K562 (cell line): ENCODE results near the gene SHB. TPM values are rescaled to one million over a fixed set of nuclear protein-coding genes. Genes with fewer than 3 reads are reported as not detected.

Source experiments
- ATAC-seq: fragments of 200-7000 bp; cut with Tn5 transposase; 3 replicates; pipeline ENCODE4 v1.9.1; 2020; ENCODE audit warnings: moderate library complexity
- BruUV-seq: library from RNA; stranded (reverse); fragments of 400-500 nt; replicated peaks from 2 replicates; lab custom pipeline; 2021; lab: Mats Ljungman, UMichigan
- CTCF ChIA-PET: fragments of 300-600 bp; formaldehyde crosslinking; extraction: SDS; loops from one replicate; lab custom pipeline; 2021; ENCODE audit warnings: low intra/inter-chr PET ratio; lab: Yijun Ruan, JAX
- POLR2A ChIA-PET: fragments of 300-600, 350-650 bp; sonication (Branson Sonifier 250); formaldehyde crosslinking; extraction: SDS; loops from one replicate; lab custom pipeline; 2021; ENCODE audit warnings: antibody characterized with exemption, inconsistent platforms; lab: Yijun Ruan, JAX
- DNase-seq, 4 experiments: peaks; one replicate each; pipeline versions ENCODE4 v3.0.0 to v3.0.0-alpha.2; 2011 to 2018; ENCODE audit warnings: low spot score in 3 of 4, mixed read lengths in 3 of 4; ENCODE audit errors: extremely low read depth in 1 of 4
- FAIRE-seq: peaks from 2 replicates; lab custom pipeline; 2011; peaks lifted over from hg19 to GRCh38; lab: Jason Lieb, UNC
- H2AFZ ChIP-seq: 2 replicates; pipeline ENCODE4 v1.6.0; 2011; ENCODE audit warnings: low read depth, low read length, control low read depth, inconsistent platforms
- H3K27ac ChIP-seq: fragments of 200-600 bp; 3 replicates; pipeline ENCODE4 v1.8.0; 2011; ENCODE audit warnings: low read depth, mild to moderate bottlenecking, control low read depth, inconsistent platforms, low read length, moderate library complexity, mixed read lengths; ENCODE audit errors: extremely low read depth
- H3K27me3 ChIP-seq, 2 experiments: fragments of 300-600 bp in 1 of 2; 2 replicates in 1 of 2; 3 replicates in 1 of 2; pipeline versions ENCODE4 v1.6.0 to v1.8.0; 2011; ENCODE audit warnings: inconsistent platforms in 2 of 2, low read length in 2 of 2, mild to moderate bottlenecking in 1 of 2, mixed read lengths in 1 of 2, moderate library complexity in 1 of 2; ENCODE audit not compliant: control insufficient read depth in 2 of 2, insufficient read depth in 2 of 2
- H3K36me3 ChIP-seq: fragments of 300-600 bp; 3 replicates; pipeline ENCODE4 v1.8.0; 2011; ENCODE audit warnings: mild to moderate bottlenecking, low read length, inconsistent platforms; ENCODE audit not compliant: control insufficient read depth, insufficient read depth
- H3K4me1 ChIP-seq, 2 experiments: fragments of 200-600 bp in 1 of 2; replicated peaks in 1 of 2; 2 replicates in 1 of 2; 3 replicates in 1 of 2; pipeline versions ENCODE4 v1.5.1 to v1.8.0; 2011; ENCODE audit warnings: inconsistent platforms in 2 of 2, low read length in 2 of 2, mild to moderate bottlenecking in 1 of 2, mixed read lengths in 1 of 2, moderate library complexity in 1 of 2; ENCODE audit not compliant: control insufficient read depth in 2 of 2, insufficient read depth in 2 of 2
- H3K4me2 ChIP-seq: 2 replicates; pipeline ENCODE4 v1.6.1; 2011; ENCODE audit warnings: low read length, control low read depth, inconsistent platforms, mixed read lengths; ENCODE audit not compliant: insufficient read depth
- H3K4me3 ChIP-seq: fragments of 200-600 bp; sonication (generic), shearing (Covaris generic); 2 replicates; pipeline ENCODE4 v1.5.1; 2016; ENCODE audit warnings: control low read depth, inconsistent platforms
- H3K79me2 ChIP-seq: fragments of 200-600 bp; 3 replicates; pipeline ENCODE4 v1.8.0; 2011; ENCODE audit warnings: low read length, inconsistent platforms; ENCODE audit not compliant: control insufficient read depth, insufficient read depth
- H3K9ac ChIP-seq, 2 experiments: 2 replicates each; pipeline versions ENCODE4 v1.6.0 to v1.6.1; 2011; ENCODE audit warnings: low read depth in 2 of 2, low read length in 2 of 2, control low read depth in 1 of 2, inconsistent platforms in 1 of 2, mild to moderate bottlenecking in 1 of 2, mixed read lengths in 1 of 2; ENCODE audit not compliant: insufficient read depth in 1 of 2
- H3K9me1 ChIP-seq: one replicate; pipeline ENCODE4 v1.6.0; 2011; ENCODE audit warnings: inconsistent platforms, mild to moderate bottlenecking, low read length, moderate library complexity; ENCODE audit not compliant: control insufficient read depth, insufficient read depth
- H3K9me3 ChIP-seq: replicated peaks from 2 replicates; pipeline ENCODE4 v1.5.1; 2011; ENCODE audit warnings: low read depth, low read length, inconsistent platforms; ENCODE audit not compliant: control insufficient read depth, insufficient read depth
- H4K20me1 ChIP-seq: replicated peaks from 2 replicates; pipeline ENCODE4 v1.6.1; 2011; ENCODE audit warnings: low read length, inconsistent platforms, mixed read lengths; ENCODE audit not compliant: control insufficient read depth, insufficient read depth
- ARHGAP35 ChIP-seq: fragments of 450-650 bp; IDR thresholded peaks from 2 replicates; pipeline ENCODE4 v1.6.1; 2018; ENCODE audit not compliant: partially characterized antibody
- ATF7 ChIP-seq: fragments of 450-650 bp; IDR thresholded peaks from 2 replicates; pipeline ENCODE4 v1.7.1; 2014; ENCODE audit warnings: mild to moderate bottlenecking, moderate library complexity
- ESRRB ChIP-seq: fragments of 250-450 bp; sonication (Bioruptor Pico); IDR thresholded peaks from 2 replicates; pipeline ENCODE4 v1.5.0; 2020; ENCODE audit warnings: mild to moderate bottlenecking, moderate library complexity, borderline replicate concordance
- HDAC3 ChIP-seq: fragments of 450-650 bp; IDR thresholded peaks from 2 replicates; pipeline ENCODE4 v1.6.1; 2018; ENCODE audit warnings: borderline replicate concordance, mild to moderate bottlenecking, moderate library complexity; ENCODE audit not compliant: partially characterized antibody
- PURB ChIP-seq: sonication (generic); formaldehyde crosslinking; IDR thresholded peaks from 2 replicates; pipeline ENCODE4 v1.9.0; 2021; ENCODE audit warnings: low read depth, mild to moderate bottlenecking, missing genetic modification reagents
- RB1 ChIP-seq: fragments of 450-650 bp; IDR thresholded peaks from 2 replicates; pipeline ENCODE4 v1.6.1; 2017; ENCODE audit warnings: low read depth, mild to moderate bottlenecking
- YBX1 ChIP-seq: fragments of 450-650 bp; IDR thresholded peaks from 2 replicates; pipeline ENCODE4 v1.7.1; 2016; ENCODE audit warnings: mild to moderate bottlenecking
- ZNF217 ChIP-seq: sonication (generic); formaldehyde crosslinking; IDR thresholded peaks from 2 replicates; pipeline ENCODE4 v1.8.0; 2022; ENCODE audit warnings: mild to moderate bottlenecking, missing genetic modification reagents
- ZNF282 ChIP-seq: sonication (generic); formaldehyde crosslinking; IDR thresholded peaks from 2 replicates; pipeline ENCODE4 v1.8.1; 2023; ENCODE audit warnings: missing genetic modification reagents
- ZNF347 ChIP-seq: fragments of 450-650 bp; formaldehyde crosslinking; IDR thresholded peaks from 2 replicates; pipeline ENCODE4 v1.4.0; 2020; ENCODE audit warnings: low read depth, mild to moderate bottlenecking, moderate library complexity
- ZNF354B ChIP-seq: fragments of 250-450 bp; sonication (Bioruptor Pico); IDR thresholded peaks from 2 replicates; pipeline ENCODE4 v1.4.0; 2020
- WGBS: fragments of 100-300 bp; shearing (Covaris generic); methylation state at CpG from one replicate; pipeline ENCODE4 v1.1.6; 2016; ENCODE audit warnings: low coverage, mixed read lengths; ENCODE audit not compliant: insufficient coverage; ENCODE audit errors: missing lambda C conversion rate; 5-methylcytosine and 5-hydroxymethylcytosine counted together
- in situ Hi-C: fragments of 300-500 bp; cut with MboI; formaldehyde crosslinking; loops from 4 replicates; pipeline ENCODE4 v1.15.0; 2018; ENCODE audit warnings: inconsistent platforms, mixed read lengths
- intact Hi-C: fragments of 100-400 bp; cut with micrococcal nuclease; formaldehyde crosslinking; loops from 2 replicates; pipeline ENCODE4 v1.14.2; 2022
- polyA plus RNA-seq, 8 experiments: library from polyadenylated mRNA; depleted of rRNA in 4 of 8; stranded (reverse) in 5 of 8; unstranded in 3 of 8; fragments of >200 nt; fragmentation: Nextera tagmentation in 2 of 8; fragmentation: Illumina TruSeq in 1 of 8; extraction: Ambion mirVana in 2 of 8; extraction: Trizol in 1 of 8; gene quantifications; 2 replicates each; pipeline versions ENCODE4 v1.2.1 to v1.2.3, GENCODE V29; 2011 to 2014; ENCODE audit warnings: inconsistent platforms in 1 of 8, missing spikeins in 1 of 8
- total RNA-seq, 7 experiments: library from RNA; depleted of rRNA in 6 of 7; stranded (reverse); fragments of >200 nt in 6 of 7; fragmentation: Illumina TruSeq in 2 of 7; extraction: Trizol in 2 of 7; gene quantifications; 2 replicates each; pipeline versions ENCODE4 v1.2.1 to v1.2.3, GENCODE V29; 2011 to 2021; ENCODE audit warnings: low replicate concordance in 1 of 7
- TF ChIP-seq, protein P1 (sequence below): sonication (generic); formaldehyde crosslinking; IDR thresholded peaks from 2 replicates; pipeline ENCODE4 v1.8.1; 2023; ENCODE audit warnings: missing genetic modification reagents, mild to moderate bottlenecking, borderline replicate concordance
- TF ChIP-seq, protein P2 (sequence below): fragments of 450-650 bp; IDR thresholded peaks from 2 replicates; pipeline ENCODE4 v1.6.1; 2018; ENCODE audit not compliant: partially characterized antibody

The SHB gene
- total and polyA plus RNA-seq, 9 of the 15 experiments (the other 6 are each of a cell fraction or from before 2014, with no cell fraction given): 0.78 to 16.0 (median 5.3) TPM

DNA sequence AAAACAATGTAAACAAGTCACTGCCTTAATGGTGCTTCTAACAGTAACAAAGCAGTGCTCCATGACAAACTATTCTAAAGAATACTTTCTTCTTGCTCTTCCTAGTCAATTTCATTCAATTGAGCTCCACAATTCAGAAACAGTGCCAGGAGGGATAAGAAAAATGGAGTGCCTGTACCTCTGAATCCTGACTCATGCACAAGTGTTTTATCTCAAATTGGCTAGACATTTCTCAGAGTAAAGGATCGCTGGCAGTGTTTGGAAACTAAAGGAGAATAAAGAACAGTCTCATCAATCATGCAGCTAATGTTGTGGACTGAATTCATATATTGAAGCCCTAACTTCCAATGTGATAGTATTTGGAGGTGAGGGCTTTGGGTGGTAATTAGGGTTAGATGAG, 192.7 kb downstream of the SHB start (continued):
- TF ChIP-seq, protein P1, sequence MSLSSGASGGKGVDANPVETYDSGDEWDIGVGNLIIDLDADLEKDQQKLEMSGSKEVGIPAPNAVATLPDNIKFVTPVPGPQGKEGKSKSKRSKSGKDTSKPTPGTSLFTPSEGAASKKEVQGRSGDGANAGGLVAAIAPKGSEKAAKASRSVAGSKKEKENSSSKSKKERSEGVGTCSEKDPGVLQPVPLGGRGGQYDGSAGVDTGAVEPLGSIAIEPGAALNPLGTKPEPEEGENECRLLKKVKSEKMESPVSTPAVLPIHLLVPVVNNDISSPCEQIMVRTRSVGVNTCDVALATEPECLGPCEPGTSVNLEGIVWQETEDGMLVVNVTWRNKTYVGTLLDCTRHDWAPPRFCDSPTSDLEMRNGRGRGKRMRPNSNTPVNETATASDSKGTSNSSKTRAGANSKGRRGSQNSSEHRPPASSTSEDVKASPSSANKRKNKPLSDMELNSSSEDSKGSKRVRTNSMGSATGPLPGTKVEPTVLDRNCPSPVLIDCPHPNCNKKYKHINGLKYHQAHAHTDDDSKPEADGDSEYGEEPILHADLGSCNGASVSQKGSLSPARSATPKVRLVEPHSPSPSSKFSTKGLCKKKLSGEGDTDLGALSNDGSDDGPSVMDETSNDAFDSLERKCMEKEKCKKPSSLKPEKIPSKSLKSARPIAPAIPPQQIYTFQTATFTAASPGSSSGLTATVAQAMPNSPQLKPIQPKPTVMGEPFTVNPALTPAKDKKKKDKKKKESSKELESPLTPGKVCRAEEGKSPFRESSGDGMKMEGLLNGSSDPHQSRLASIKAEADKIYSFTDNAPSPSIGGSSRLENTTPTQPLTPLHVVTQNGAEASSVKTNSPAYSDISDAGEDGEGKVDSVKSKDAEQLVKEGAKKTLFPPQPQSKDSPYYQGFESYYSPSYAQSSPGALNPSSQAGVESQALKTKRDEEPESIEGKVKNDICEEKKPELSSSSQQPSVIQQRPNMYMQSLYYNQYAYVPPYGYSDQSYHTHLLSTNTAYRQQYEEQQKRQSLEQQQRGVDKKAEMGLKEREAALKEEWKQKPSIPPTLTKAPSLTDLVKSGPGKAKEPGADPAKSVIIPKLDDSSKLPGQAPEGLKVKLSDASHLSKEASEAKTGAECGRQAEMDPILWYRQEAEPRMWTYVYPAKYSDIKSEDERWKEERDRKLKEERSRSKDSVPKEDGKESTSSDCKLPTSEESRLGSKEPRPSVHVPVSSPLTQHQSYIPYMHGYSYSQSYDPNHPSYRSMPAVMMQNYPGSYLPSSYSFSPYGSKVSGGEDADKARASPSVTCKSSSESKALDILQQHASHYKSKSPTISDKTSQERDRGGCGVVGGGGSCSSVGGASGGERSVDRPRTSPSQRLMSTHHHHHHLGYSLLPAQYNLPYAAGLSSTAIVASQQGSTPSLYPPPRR: no peak
- TF ChIP-seq ESRRB (no peak), ARHGAP35 (no peak), ATF7 (no peak), ZNF217 (CRISPR knock-in tag) (no peak), RB1 (no peak), ZNF347 (CRISPR knock-in tag) (no peak)

DNA sequence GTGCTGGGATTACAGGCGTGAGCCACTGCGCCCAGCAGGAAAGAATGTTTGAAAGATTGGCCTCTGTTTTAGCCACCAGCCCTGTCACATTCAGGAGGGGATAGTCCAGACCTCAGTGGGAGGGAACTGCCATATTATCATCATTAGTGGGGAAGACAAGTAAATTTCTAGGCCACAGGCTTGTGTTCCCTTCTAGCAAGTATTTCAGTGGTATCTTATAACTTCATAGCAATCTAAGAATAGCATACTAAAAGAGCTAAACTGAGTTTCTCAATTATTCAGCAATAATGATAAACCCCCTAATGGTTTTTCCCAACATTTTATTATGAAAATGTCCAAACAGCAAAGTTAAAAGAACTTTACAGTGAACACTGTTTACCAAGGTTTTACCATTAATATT, 195.1 kb downstream of the SHB start:
- Histone ChIP-seq H3K4me3 (no peak overlapping the region), H3K9me1 (no peaks in the 10 kb centered on the region), H3K9ac (no peak overlapping the region), H3K4me1 (peaks cover 0 to 7% of the 10 kb centered on the region in 2 experiments; a peak in 3 of 5 replicates), H3K79me2 (no peaks in the 10 kb centered on the region), H2AFZ (no peak overlapping the region), H3K27me3 (no peaks in the 10 kb centered on the region)
- POLR2A ChIA-PET: interaction anchor here (1.2 kb wide), 1 partner anchor 13 kb away, joined by 3 read pairs; no protein-coding TSS in a partner anchor
- CTCF ChIA-PET: no interaction called here
- BruUV-seq: no TSS peak
- no peak for FAIRE-seq
- DNase-seq: no peak
- no peak for ATAC-seq
- TF ChIP-seq ZNF282 (CRISPR knock-in tag) (no peak), YBX1 (no peak), ZNF354B (CRISPR knock-in tag) (no peak), HDAC3 (no peak), PURB (CRISPR knock-in tag) (no peak)
- TF ChIP-seq, protein P2, sequence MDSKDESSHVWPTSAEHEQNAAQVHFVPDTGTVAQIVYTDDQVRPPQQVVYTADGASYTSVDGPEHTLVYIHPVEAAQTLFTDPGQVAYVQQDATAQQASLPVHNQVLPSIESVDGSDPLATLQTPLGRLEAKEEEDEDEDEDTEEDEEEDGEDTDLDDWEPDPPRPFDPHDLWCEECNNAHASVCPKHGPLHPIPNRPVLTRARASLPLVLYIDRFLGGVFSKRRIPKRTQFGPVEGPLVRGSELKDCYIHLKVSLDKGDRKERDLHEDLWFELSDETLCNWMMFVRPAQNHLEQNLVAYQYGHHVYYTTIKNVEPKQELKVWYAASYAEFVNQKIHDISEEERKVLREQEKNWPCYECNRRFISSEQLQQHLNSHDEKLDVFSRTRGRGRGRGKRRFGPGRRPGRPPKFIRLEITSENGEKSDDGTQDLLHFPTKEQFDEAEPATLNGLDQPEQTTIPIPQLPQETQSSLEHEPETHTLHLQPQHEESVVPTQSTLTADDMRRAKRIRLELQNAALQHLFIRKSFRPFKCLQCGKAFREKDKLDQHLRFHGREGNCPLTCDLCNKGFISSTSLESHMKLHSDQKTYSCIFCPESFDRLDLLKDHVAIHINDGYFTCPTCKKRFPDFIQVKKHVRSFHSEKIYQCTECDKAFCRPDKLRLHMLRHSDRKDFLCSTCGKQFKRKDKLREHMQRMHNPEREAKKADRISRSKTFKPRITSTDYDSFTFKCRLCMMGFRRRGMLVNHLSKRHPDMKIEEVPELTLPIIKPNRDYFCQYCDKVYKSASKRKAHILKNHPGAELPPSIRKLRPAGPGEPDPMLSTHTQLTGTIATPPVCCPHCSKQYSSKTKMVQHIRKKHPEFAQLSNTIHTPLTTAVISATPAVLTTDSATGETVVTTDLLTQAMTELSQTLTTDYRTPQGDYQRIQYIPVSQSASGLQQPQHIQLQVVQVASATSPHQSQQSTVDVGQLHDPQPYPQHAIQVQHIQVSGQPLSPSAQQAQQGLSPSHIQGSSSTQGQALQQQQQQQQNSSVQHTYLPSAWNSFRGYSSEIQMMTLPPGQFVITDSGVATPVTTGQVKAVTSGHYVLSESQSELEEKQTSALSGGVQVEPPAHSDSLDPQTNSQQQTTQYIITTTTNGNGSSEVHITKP: peak; percentile 82
- TF ChIP-seq, all 486 proteins: peak for 1
- peaks cover 4% of the 10 kb centered on the region; the same call in 1 of the 2 replicates for H3K9me3 ChIP-seq
- in situ Hi-C loops: no loop called here
- WGBS: 87% methylated on average over 2 of the region's 2 CpGs
- peaks cover 7% of the 10 kb centered on the region; the same call in 1 of the 3 replicates for H3K36me3 ChIP-seq
- intact Hi-C loops: no loop called here
- H4K20me1 ChIP-seq: no peaks in the 10 kb centered on the region
- no peak overlapping the region for H3K4me2 ChIP-seq
- H3K27ac ChIP-seq: no peak overlapping the region
